ENCODE data around the gene PAX8.
A peak's percentile ranks its signal among the peaks of the same experiment; 100 is the strongest.

PAX8 gene

GRCh38 chr2:113167962-113168340, 110.8 kb downstream of the PAX8 start:
- H3K4me3 Mint-ChIP-seq: peak overlapping the region; percentile 57
- H3K27me3 Mint-ChIP-seq: no peaks in the 10 kb centered on the region
- DNase-seq: no peak
- peaks cover 9% of the 10 kb centered on the region for H3K36me3 Mint-ChIP-seq (ENCODE audit: low read depth)
- peak overlapping the region; percentile 95 for H3K27ac Mint-ChIP-seq
- peaks cover 70% of the 10 kb centered on the region for H3K4me1 Mint-ChIP-seq
- no peak for ATAC-seq
- H3K9me3 Mint-ChIP-seq: peaks cover 4% of the 10 kb centered on the region

GRCh38 chr2:113167115-113167932, 111.4 kb downstream of the PAX8 start:
- H3K27ac Mint-ChIP-seq: peak overlapping the region; percentile 95
- DNase-seq: peak; percentile 33

DNA sequence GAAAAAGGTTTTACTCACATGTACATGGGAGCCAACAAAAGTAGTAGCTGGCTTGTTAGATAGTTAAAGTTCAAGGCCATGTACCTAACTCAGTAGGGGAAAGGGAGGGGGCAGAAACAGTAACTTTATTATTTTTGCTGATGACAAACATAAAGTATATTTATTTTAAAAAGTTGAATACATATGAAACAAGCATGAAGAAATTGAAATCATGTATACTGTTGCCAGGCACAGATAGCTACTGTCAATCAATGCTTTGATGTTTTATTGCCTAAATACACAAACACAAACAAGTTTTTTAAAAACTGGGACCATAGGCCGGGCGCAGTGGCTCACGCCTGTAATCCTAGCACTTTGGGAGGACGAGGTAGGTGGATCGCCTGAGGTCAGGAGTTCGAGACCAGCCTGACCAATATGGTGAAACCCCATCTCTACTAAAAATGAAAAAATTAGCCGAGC, 112.5 kb downstream of the PAX8 start:
- Mint-ChIP-seq H3K4me1 (peaks cover 59% of the 10 kb centered on the region), H3K27ac (peak overlapping the region; percentile 7), H3K9me3 (peaks cover 3% of the 10 kb centered on the region), H3K4me3 (no peak overlapping the region), H3K27me3 (no peaks in the 10 kb centered on the region), H3K36me3 (ENCODE audit: low read depth) (peaks cover 3% of the 10 kb centered on the region)
- ATAC-seq: no peak
- DNase-seq: no peak

More at GRCh38 chr2:113167115-113167932, 111.4 kb downstream of the PAX8 start:
- Mint-ChIP-seq H3K4me1 (peaks cover 69% of the 10 kb centered on the region), H3K36me3 (ENCODE audit: low read depth) (peaks cover 9% of the 10 kb centered on the region), H3K9me3 (peaks cover 4% of the 10 kb centered on the region), H3K27me3 (no peaks in the 10 kb centered on the region), H3K4me3 (peak overlapping the region; percentile 51)
- peak; percentile 79 for ATAC-seq

Measured in activated naive CD8-positive, alpha-beta T cell treated with anti-CD3 and anti-CD28 coated beads, Interleukin-2, amount 50 U/mL, for 24 hours (primary cell).